SK-N-MC (cell line): ENCODE measurements around the gene MAP3K7.

Experiments
- EZH2 ChIP-seq: fragments of 200-600 bp; sonication (generic); IDR thresholded peaks from one replicate; pipeline ENCODE4 v1.6.1; 2017; ENCODE audit warnings: antibody characterized with exemption
- POLR2AphosphoS5 ChIP-seq: IDR thresholded peaks from 2 replicates; pipeline ENCODE4 v1.6.1; 2012; ENCODE audit warnings: mild to moderate bottlenecking, low read depth, low read length, borderline replicate concordance

DNA sequence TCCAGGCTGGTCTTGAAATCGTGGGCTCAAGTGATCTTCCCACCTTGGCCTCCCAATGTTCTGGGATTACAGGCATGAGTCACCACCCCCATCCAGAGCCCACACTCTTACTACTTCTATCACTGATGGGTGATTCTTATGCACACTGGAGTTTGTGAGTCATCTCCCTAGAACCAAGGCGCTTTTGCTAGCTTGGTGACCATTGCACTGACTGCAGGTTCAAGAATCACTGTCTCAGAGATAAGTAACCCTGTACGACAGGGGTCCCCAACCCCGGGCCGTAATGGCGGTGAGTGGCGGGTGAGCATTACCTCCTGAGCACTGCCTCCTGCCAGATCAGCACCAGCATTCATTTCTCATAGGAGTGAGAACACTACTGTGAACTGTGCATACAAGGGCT, 118.8 kb downstream of the MAP3K7 start:
- TF ChIP-seq EZH2 (no peak), POLR2AphosphoS5 (no peak)
